ENCODE data around the gene CXorf58.

Gene CXorf58

GRCh38 chrX:23870041-23870440, 37.8 kb upstream of the CXorf58 start:
- ATAC-seq (ENCODE audit: low read depth) (no peak), DNase-seq (ENCODE audit: low spot score) (no peak)
- no peaks in the 10 kb centered on the region for H3K4me1 ChIP-seq (ENCODE audit: insufficient read depth, poor library complexity, severe bottlenecking)
- no peaks in the 10 kb centered on the region for H3K27me3 ChIP-seq (ENCODE audit: insufficient read depth, poor library complexity, severe bottlenecking)
- H3K27ac ChIP-seq (ENCODE audit: poor library complexity, severe bottlenecking), result no peak overlapping the region
- TF ChIP-seq CTCF (IDR thresholded peaks at IDR 0.05; ENCODE audit: poor library complexity, severe bottlenecking), result no peak
- no peaks in the 10 kb centered on the region for H3K36me3 ChIP-seq (ENCODE audit: low read depth)
- H3K4me3 ChIP-seq (ENCODE audit: severe bottlenecking), result no peak overlapping the region
- H3K9me3 ChIP-seq (ENCODE audit: severe bottlenecking), result no peaks in the 10 kb centered on the region

- DNase-seq (ENCODE audit: low spot score) (no peak), ATAC-seq (ENCODE audit: low read depth) (no peak)
- Histone ChIP-seq H3K27ac (ENCODE audit: poor library complexity, severe bottlenecking) (no peak overlapping the region), H3K9me3 (ENCODE audit: severe bottlenecking) (no peaks in the 10 kb centered on the region), H3K4me1 (ENCODE audit: insufficient read depth, poor library complexity, severe bottlenecking) (no peaks in the 10 kb centered on the region), H3K27me3 (ENCODE audit: insufficient read depth, poor library complexity, severe bottlenecking) (no peaks in the 10 kb centered on the region), H3K4me3 (ENCODE audit: severe bottlenecking) (no peak overlapping the region), H3K36me3 (ENCODE audit: low read depth) (no peaks in the 10 kb centered on the region)
- no peak for TF ChIP-seq CTCF (IDR thresholded peaks at IDR 0.05; ENCODE audit: poor library complexity, severe bottlenecking)
Observed at GRCh38 chrX:23871905-23872546, 35.8 kb upstream of the CXorf58 start.

- H3K4me3 ChIP-seq (ENCODE audit: severe bottlenecking), result no peak overlapping the region
- no peak for ATAC-seq (ENCODE audit: low read depth)
- no peak for DNase-seq (ENCODE audit: low spot score)
- no peaks in the 10 kb centered on the region for H3K36me3 ChIP-seq (ENCODE audit: low read depth)
- no peak overlapping the region for H3K27ac ChIP-seq (ENCODE audit: poor library complexity, severe bottlenecking)
- H3K27me3 ChIP-seq (ENCODE audit: insufficient read depth, poor library complexity, severe bottlenecking), result no peaks in the 10 kb centered on the region
- no peaks in the 10 kb centered on the region for H3K9me3 ChIP-seq (ENCODE audit: severe bottlenecking)
- no peak for TF ChIP-seq CTCF (IDR thresholded peaks at IDR 0.05; ENCODE audit: poor library complexity, severe bottlenecking)
- peaks cover 11% of the 10 kb centered on the region for H3K4me1 ChIP-seq (ENCODE audit: insufficient read depth, poor library complexity, severe bottlenecking)
Observed at GRCh38 chrX:23879380-23880090, 28.3 kb upstream of the CXorf58 start.

- no peak for TF ChIP-seq CTCF (IDR thresholded peaks at IDR 0.05; ENCODE audit: poor library complexity, severe bottlenecking)
- Histone ChIP-seq H3K9me3 (ENCODE audit: severe bottlenecking) (no peaks in the 10 kb centered on the region), H3K4me1 (ENCODE audit: insufficient read depth, poor library complexity, severe bottlenecking) (peaks cover 16% of the 10 kb centered on the region), H3K4me3 (ENCODE audit: severe bottlenecking) (no peak overlapping the region), H3K27me3 (ENCODE audit: insufficient read depth, poor library complexity, severe bottlenecking) (no peaks in the 10 kb centered on the region), H3K36me3 (ENCODE audit: low read depth) (no peaks in the 10 kb centered on the region), H3K27ac (ENCODE audit: poor library complexity, severe bottlenecking) (peak overlapping the region; percentile 86)
- ATAC-seq (ENCODE audit: low read depth), result peak; percentile 98
- DNase-seq (ENCODE audit: low spot score), result no peak
Observed at GRCh38 chrX:23883737-23884354, 24.0 kb upstream of the CXorf58 start.

Data from RWPE2 (cell line).